SU-DHL-6 (cell line): ENCODE measurements around the gene KPNA4.

Experiments
- H2AFZ ChIP-seq: fragments of 200-600 bp; sonication (generic); 2 replicates; pipeline ENCODE4 v1.6.1; 2014; ENCODE audit warnings: low read depth, mild to moderate bottlenecking, moderate library complexity, mixed read lengths, antibody characterized with exemption, low read length; ENCODE audit not compliant: severe bottlenecking
- H3F3A ChIP-seq: fragments of 200-600 bp; shearing (Covaris generic); 2 replicates; pipeline ENCODE4 v1.6.0; 2016; ENCODE audit warnings: antibody characterized with exemption, mild to moderate bottlenecking; ENCODE audit not compliant: insufficient read depth
- H3K27ac ChIP-seq: fragments of 200-600 bp; sonication (generic); 2 replicates; pipeline ENCODE4 v1.5.1; 2016; ENCODE audit warnings: low read depth, mild to moderate bottlenecking, low read length, moderate library complexity, mixed read lengths
- H3K27me3 ChIP-seq: fragments of 200-600 bp; sonication (generic), shearing (Covaris generic); 2 replicates; pipeline ENCODE4 v1.6.0; 2014; ENCODE audit warnings: mild to moderate bottlenecking, low read length
- H3K36me3 ChIP-seq: fragments of 200-600 bp; sonication (generic); 2 replicates; pipeline ENCODE4 v1.6.1; 2014; ENCODE audit warnings: mild to moderate bottlenecking, low read length, mixed read lengths
- H3K4me2 ChIP-seq: fragments of 300-600, 200-600 bp; shearing (Covaris generic), sonication (generic); 2 replicates; pipeline ENCODE4 v1.6.0; 2014; ENCODE audit warnings: low read length, low read depth, mild to moderate bottlenecking; ENCODE audit not compliant: poor library complexity, severe bottlenecking
- H3K4me3 ChIP-seq: fragments of 200-600 bp; sonication (generic); 2 replicates; pipeline ENCODE4 v1.5.1; 2014; ENCODE audit warnings: antibody characterized with exemption, low read length, mild to moderate bottlenecking, mixed read lengths; ENCODE audit not compliant: insufficient read depth, poor library complexity, severe bottlenecking
- H3K79me2 ChIP-seq: fragments of 200-600 bp; sonication (generic); 2 replicates; pipeline ENCODE4 v1.6.1; 2014; ENCODE audit warnings: mild to moderate bottlenecking, low read length, moderate library complexity; ENCODE audit not compliant: insufficient read depth
- H3K9ac ChIP-seq: fragments of 200-600 bp; sonication (generic); 2 replicates; pipeline ENCODE4 v1.7.0; 2014; ENCODE audit warnings: mild to moderate bottlenecking, low read length
- H3K9me2 ChIP-seq: fragments of 200-600 bp; sonication (generic); replicated peaks from 2 replicates; pipeline ENCODE4 v1.6.1; 2014; ENCODE audit warnings: low read length; ENCODE audit not compliant: insufficient read depth
- H3K9me3 ChIP-seq: fragments of 200-600 bp; sonication (generic); 2 replicates; pipeline ENCODE4 v1.6.1; 2014; ENCODE audit warnings: low read length, mixed read lengths; ENCODE audit not compliant: insufficient read depth
- H4K20me1 ChIP-seq: fragments of 200-600 bp; sonication (generic); 2 replicates; pipeline ENCODE4 v1.6.1; 2014; ENCODE audit warnings: low read depth, mild to moderate bottlenecking, antibody characterized with exemption, low read length, moderate library complexity, mixed read lengths
- CTCF ChIP-seq: fragments of 200-600 bp; sonication (generic); IDR thresholded peaks from one replicate; pipeline ENCODE4 v1.5.1; 2017; ENCODE audit warnings: antibody characterized with exemption, mild to moderate bottlenecking, low read length, moderate library complexity; ENCODE audit not compliant: insufficient read depth, poor library complexity, severe bottlenecking
- EZH2phosphoT487 ChIP-seq: fragments of 200-600 bp; sonication (generic), shearing (Covaris generic); conservative IDR thresholded peaks from 2 replicates; pipeline ENCODE4 v1.6.1; 2018; ENCODE audit warnings: mild to moderate bottlenecking, antibody characterized with exemption, low read length, moderate library complexity, mixed read lengths

The KPNA4 gene

GRCh38 chr3:160556141-160556540 lies 9.2 kb downstream of the KPNA4 start:
- Histone ChIP-seq H3K9me2 (no peaks in the 10 kb centered on the region), H3K27me3 (no peaks in the 10 kb centered on the region), H3K4me3 (no peak overlapping the region), H3K27ac (no peak overlapping the region), H4K20me1 (peaks cover 17% of the 10 kb centered on the region), H2AFZ (no peak overlapping the region), H3K79me2 (peaks cover 98% of the 10 kb centered on the region), H3K9ac (no peak overlapping the region), H3K36me3 (peaks cover 7% of the 10 kb centered on the region), H3F3A (no peaks in the 10 kb centered on the region), H3K4me2 (no peak overlapping the region), H3K9me3 (no peaks in the 10 kb centered on the region)
- no peak for TF ChIP-seq CTCF

GRCh38 chr3:160554980-160555379 lies 10.4 kb downstream of the KPNA4 start:
- peaks cover 98% of the 10 kb centered on the region for H3K79me2 ChIP-seq
- H3K4me3 ChIP-seq: no peak overlapping the region
- no peak for TF ChIP-seq EZH2phosphoT487
- no peak for TF ChIP-seq CTCF
- H3K27me3 ChIP-seq: no peaks in the 10 kb centered on the region
- peaks cover 11% of the 10 kb centered on the region for H3K36me3 ChIP-seq
- no peak overlapping the region for H2AFZ ChIP-seq
- no peaks in the 10 kb centered on the region for H3K9me3 ChIP-seq
- H3K27ac ChIP-seq: no peak overlapping the region
- no peaks in the 10 kb centered on the region for H3F3A ChIP-seq
- H4K20me1 ChIP-seq: peaks cover 7% of the 10 kb centered on the region; the same call in 1 of the 2 replicates
- H3K9ac ChIP-seq: no peak overlapping the region
- H3K4me2 ChIP-seq: no peak overlapping the region
- H3K9me2 ChIP-seq: no peaks in the 10 kb centered on the region

GRCh38 chr3:160553827-160554226 lies 11.5 kb downstream of the KPNA4 start:
- TF ChIP-seq CTCF (no peak), EZH2phosphoT487 (no peak)
- Histone ChIP-seq H3K27ac (no peak overlapping the region), H2AFZ (no peak overlapping the region), H3K4me2 (no peak overlapping the region), H3K9me2 (no peaks in the 10 kb centered on the region), H3F3A (no peaks in the 10 kb centered on the region), H3K4me3 (no peak overlapping the region), H3K79me2 (peaks cover 98% of the 10 kb centered on the region), H3K27me3 (no peaks in the 10 kb centered on the region), H4K20me1 (peaks cover 4% of the 10 kb centered on the region; the same call in 1 of the 2 replicates), H3K9ac (no peak overlapping the region), H3K36me3 (peaks cover 11% of the 10 kb centered on the region), H3K9me3 (no peaks in the 10 kb centered on the region)
